ENCODE results near the gene LYSET. TPM values are rescaled to one million over a fixed set of nuclear protein-coding genes. Genes with fewer than 3 reads are reported as not detected.

The LYSET gene
- total and polyA plus RNA-seq, 10 of the 15 experiments (the other 5 are each of a cell fraction or from before 2014, with no cell fraction given): 11.9 to 34.5 (median 21.2) TPM

- Histone ChIP-seq H3K79me2 (ENCODE audit: control insufficient read depth, insufficient read depth, low read length) (no peaks in the 10 kb centered on the region), H4K20me1 (ENCODE audit: control insufficient read depth, insufficient read depth) (no peaks in the 10 kb centered on the region), H2AFZ (ENCODE audit: control insufficient read depth, low read depth, low read length) (no peak overlapping the region), H3K36me3 (ENCODE audit: control insufficient read depth in 2 of 2, insufficient read depth in 2 of 2, low read length in 1 of 2) (no peaks in the 10 kb centered on the region), H3K27me3 (replicated peaks in 1 of 2; ENCODE audit: control insufficient read depth in 2 of 2, insufficient read depth in 2 of 2, low read length in 1 of 2) (no peaks in the 10 kb centered on the region), H3K4me3 (no peak overlapping the region), H3K9me3 (replicated peaks; ENCODE audit: control insufficient read depth, insufficient read depth, low read length) (no peaks in the 10 kb centered on the region), H3K4me2 (ENCODE audit: control insufficient read depth, insufficient read depth) (no peak overlapping the region), H3K9ac (ENCODE audit: control insufficient read depth, insufficient read depth, low read length) (no peak overlapping the region), H3K4me1 (ENCODE audit: control insufficient read depth, insufficient read depth, low read length) (no peaks in the 10 kb centered on the region), H3K27ac (ENCODE audit: control insufficient read depth, insufficient read depth) (no peak overlapping the region)
- no TSS peak for BruUV-seq (replicated peaks)
- no peak for DNase-seq (ENCODE audit: low read depth, low spot score)
- peak; percentile 47 for TF ChIP-seq IKZF1 (conservative IDR thresholded peaks at IDR 0.05)
- peak; percentile 48 for TF ChIP-seq RAD21 (IDR thresholded peaks at IDR 0.05; ENCODE audit: insufficient read depth, low read depth, low read length)
- peak; percentile 8; the same call in 1 of the 2 replicates for TF ChIP-seq SMC3 (IDR thresholded peaks at IDR 0.05; ENCODE audit: borderline replicate concordance, low read length)
- TF ChIP-seq HDAC2 (IDR thresholded peaks at IDR 0.05): no peak
- TF ChIP-seq CTCF (IDR thresholded peaks at IDR 0.05 in 2 of 3, conservative IDR thresholded peaks at IDR 0.05 in 1 of 3; ENCODE audit: control insufficient read depth in 2 of 3, extremely low read depth in 1 of 3, insufficient read depth in 1 of 3, low read depth in 3 of 3, low read length in 3 of 3): peak; percentile 23 to 54 (median 47); a peak in 4 of 6 replicates
- TF ChIP-seq POLR2A (IDR thresholded peaks at IDR 0.05; ENCODE audit: low read depth, low read length): no peak
- ChIA-PET POLR2A (interaction anchor here (0.5 to 1.2 kb wide), 4 partner anchors 20 to 49 kb away, joined by 3 to 5 read pairs (median 4); partner anchors contain the start of genes LYSET and MOAP1), RAD21 (ENCODE audit: unreplicated experiment) (interaction anchor here (0.6 to 2.1 kb wide), 9 partner anchors 14 to 170 kb away, joined by 3 to 22 read pairs (median 4); partner anchors contain the start of genes GON7 and UBR7), SMC1A (ENCODE audit: uncharacterized antibody, unreplicated experiment) (interaction anchor here (1.1 to 2.5 kb wide), 9 partner anchors 13 to 205 kb away, joined by 3 to 30 read pairs (median 3); no protein-coding TSS in a partner anchor), CTCF (interaction anchor here (0.7 to 2.9 kb wide), 21 partner anchors 9 to 443 kb away, joined by 3 to 50 read pairs (median 5); partner anchors contain the start of genes ITPK1, LYSET and MOAP1)
- peak; percentile 48 for ATAC-seq
- in situ Hi-C loops (cut with MboI): no loop called here
- intact Hi-C loops (cut with micrococcal nuclease; ENCODE audit: unreplicated experiment): loop anchor here (10.0 kb wide), 1 partner anchor 446 kb away; no protein-coding TSS in a partner anchor
- no peak for FAIRE-seq
- WGBS (ENCODE audit: insufficient coverage, insufficient replicate concordance, low lambda C conversion rate, missing lambda C conversion rate): 49% methylated on average over 4 of the region's 4 CpGs
Observed at GRCh38 chr14:93160353-93160801, 24.7 kb upstream of the LYSET start.
